Gastroesophageal sphincter (tissue), 4 donors: ENCODE results near the gene MLLT3. TPM values are rescaled to one million over a fixed set of nuclear protein-coding genes. Genes with fewer than 3 reads are reported as not detected.
A peak's percentile ranks its signal among the peaks of the same experiment; 100 is the strongest.

Experiments used
- ATAC-seq: fragments of 150-250 bp; one replicate; pipeline ENCODE4 v1.9.1; 2016; ENCODE audit warnings: mild to moderate bottlenecking, moderate library complexity
- H3K27ac ChIP-seq, 4 donors: fragments of 200-600 bp; sonication (generic) in 3 of 4; 1 replicate in 3 of 4; 2 replicates in 1 of 4; pipeline ENCODE4 v1.5.1; 2016 to 2019
- H3K27me3 ChIP-seq: fragments of 200-600 bp; sonication (generic); one replicate; pipeline ENCODE4 v1.5.1; 2019
- H3K36me3 ChIP-seq, 2 donors: fragments of 200-600 bp; sonication (generic); one replicate each; pipeline ENCODE4 v1.5.1; 2019; ENCODE audit warnings: control low read depth in 1 of 2
- H3K4me1 ChIP-seq, 3 donors: fragments of 200-600 bp; sonication (generic); 1 replicate in 2 of 3; 2 replicates in 1 of 3; pipeline ENCODE4 v1.5.1; 2016 to 2019; ENCODE audit warnings: control low read depth in 2 of 3
- H3K4me3 ChIP-seq, 2 donors: fragments of 200-600 bp; sonication (generic); one replicate each; pipeline ENCODE4 v1.5.1; 2019; ENCODE audit warnings: mild to moderate bottlenecking in 1 of 2, moderate library complexity in 1 of 2
- H3K9me3 ChIP-seq, 3 donors: fragments of 200-600 bp; sonication (generic); one replicate each; pipeline ENCODE4 v1.5.1; 2017 to 2019; ENCODE audit warnings: control low read depth in 2 of 3
- EP300 ChIP-seq: sonication (generic); formaldehyde crosslinking; IDR thresholded peaks from one replicate; pipeline ENCODE4 v1.6.1; 2017; ENCODE audit warnings: antibody characterized with exemption, mild to moderate bottlenecking
- POLR2A ChIP-seq, 2 donors: fragments of 450-650 bp; IDR thresholded peaks; one replicate each; pipeline ENCODE4 v1.6.1; 2017; ENCODE audit warnings: antibody characterized with exemption in 2 of 2, mild to moderate bottlenecking in 2 of 2, moderate library complexity in 1 of 2
- POLR2AphosphoS5 ChIP-seq: sonication (generic); formaldehyde crosslinking; IDR thresholded peaks from one replicate; pipeline ENCODE4 v1.6.1; 2017; ENCODE audit warnings: antibody characterized with exemption
- WGBS, 2 donors: methylation state at CpG; one replicate each; pipeline ENCODE4 v1.1.5; 2018; ENCODE audit warnings: low coverage in 1 of 2; 5-methylcytosine and 5-hydroxymethylcytosine counted together
- total RNA-seq, 4 donors: library from RNA; depleted of rRNA; stranded (reverse); fragments of >200 nt; gene quantifications; one replicate each; pipeline ENCODE4 v1.1.0, GENCODE V29; 2016
- TF ChIP-seq, protein P1 (sequence below), 4 experiments: fragments of 200-600 bp in 2 of 4; fragments of 450-650 bp in 2 of 4; sonication (generic) in 1 of 4; IDR thresholded peaks; one replicate each; pipeline ENCODE4 v1.5.1; 2017 to 2019; ENCODE audit warnings: antibody characterized with exemption in 4 of 4, mild to moderate bottlenecking in 2 of 4, moderate library complexity in 2 of 4

The MLLT3 gene
- total RNA-seq, 4 donors from 2014 or later, result 21.2 to 37.2 (median 29.6) TPM

DNA sequence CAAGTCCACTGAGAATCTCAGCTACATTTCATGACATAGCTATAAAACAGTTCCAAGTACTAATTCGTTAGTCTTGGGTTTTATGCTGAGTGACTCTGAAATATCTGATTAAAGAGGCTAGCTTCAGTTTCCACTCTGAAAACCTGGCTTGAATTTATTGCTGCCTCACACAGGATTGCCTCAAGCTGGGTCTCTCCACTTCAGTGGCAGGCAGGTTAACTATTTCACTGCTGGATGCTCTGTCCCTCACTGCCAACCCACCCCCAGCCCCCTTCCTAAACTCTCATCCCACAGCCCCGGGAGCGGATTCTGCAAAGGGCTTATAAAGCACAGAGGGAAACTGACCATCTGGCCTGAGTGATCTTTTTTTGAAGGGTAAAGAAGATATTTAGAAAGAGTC, 318.3 kb downstream of the MLLT3 start:
- H3K36me3 ChIP-seq, result no peaks in the 10 kb centered on the region
- WGBS, 2 donors, result 48 to 54% methylated on average over 1 to 3 of the region's 3 CpGs
- H3K27ac ChIP-seq, result no peak overlapping the region
- no peaks in the 10 kb centered on the region for H3K27me3 ChIP-seq
- TF ChIP-seq POLR2AphosphoS5 (no peak), EP300 (no peak), POLR2A (IDR thresholded peaks at IDR 0.05) (no peak)
- TF ChIP-seq, protein P1, sequence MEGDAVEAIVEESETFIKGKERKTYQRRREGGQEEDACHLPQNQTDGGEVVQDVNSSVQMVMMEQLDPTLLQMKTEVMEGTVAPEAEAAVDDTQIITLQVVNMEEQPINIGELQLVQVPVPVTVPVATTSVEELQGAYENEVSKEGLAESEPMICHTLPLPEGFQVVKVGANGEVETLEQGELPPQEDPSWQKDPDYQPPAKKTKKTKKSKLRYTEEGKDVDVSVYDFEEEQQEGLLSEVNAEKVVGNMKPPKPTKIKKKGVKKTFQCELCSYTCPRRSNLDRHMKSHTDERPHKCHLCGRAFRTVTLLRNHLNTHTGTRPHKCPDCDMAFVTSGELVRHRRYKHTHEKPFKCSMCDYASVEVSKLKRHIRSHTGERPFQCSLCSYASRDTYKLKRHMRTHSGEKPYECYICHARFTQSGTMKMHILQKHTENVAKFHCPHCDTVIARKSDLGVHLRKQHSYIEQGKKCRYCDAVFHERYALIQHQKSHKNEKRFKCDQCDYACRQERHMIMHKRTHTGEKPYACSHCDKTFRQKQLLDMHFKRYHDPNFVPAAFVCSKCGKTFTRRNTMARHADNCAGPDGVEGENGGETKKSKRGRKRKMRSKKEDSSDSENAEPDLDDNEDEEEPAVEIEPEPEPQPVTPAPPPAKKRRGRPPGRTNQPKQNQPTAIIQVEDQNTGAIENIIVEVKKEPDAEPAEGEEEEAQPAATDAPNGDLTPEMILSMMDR (IDR thresholded peaks at IDR 0.05), result no peak
- no peak overlapping the region for H3K4me3 ChIP-seq
- ATAC-seq, result no peak
- peaks cover 0 to 9% (median 0%) of the 10 kb centered on the region in 3 donors for H3K4me1 ChIP-seq
- H3K9me3 ChIP-seq, result no peaks in the 10 kb centered on the region

DNA sequence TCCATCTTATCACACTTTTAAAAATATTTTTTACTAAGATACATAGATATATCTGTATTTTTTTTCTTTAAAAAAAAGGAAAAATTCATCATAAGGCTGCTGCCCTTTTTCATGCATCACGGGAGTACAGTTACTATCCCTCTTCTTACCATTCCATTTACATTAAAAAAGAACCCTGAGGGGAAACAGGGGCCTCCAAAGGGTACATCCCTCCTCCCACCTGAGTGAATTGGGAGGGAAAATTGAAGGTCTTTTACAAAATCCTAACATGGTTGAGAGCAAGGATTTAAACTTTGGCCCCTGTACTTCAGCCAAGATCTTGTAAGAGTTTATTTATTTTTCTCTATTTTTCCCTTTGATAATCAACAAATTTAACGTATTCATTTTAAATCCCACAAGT, 319.2 kb downstream of the MLLT3 start:
- H3K9me3 ChIP-seq, result no peaks in the 10 kb centered on the region
- TF ChIP-seq EP300, result no peak
- no peak for TF ChIP-seq POLR2A (IDR thresholded peaks at IDR 0.05)
- TF ChIP-seq, protein P1 (IDR thresholded peaks at IDR 0.05), result no peak
- TF ChIP-seq POLR2AphosphoS5, result no peak

DNA sequence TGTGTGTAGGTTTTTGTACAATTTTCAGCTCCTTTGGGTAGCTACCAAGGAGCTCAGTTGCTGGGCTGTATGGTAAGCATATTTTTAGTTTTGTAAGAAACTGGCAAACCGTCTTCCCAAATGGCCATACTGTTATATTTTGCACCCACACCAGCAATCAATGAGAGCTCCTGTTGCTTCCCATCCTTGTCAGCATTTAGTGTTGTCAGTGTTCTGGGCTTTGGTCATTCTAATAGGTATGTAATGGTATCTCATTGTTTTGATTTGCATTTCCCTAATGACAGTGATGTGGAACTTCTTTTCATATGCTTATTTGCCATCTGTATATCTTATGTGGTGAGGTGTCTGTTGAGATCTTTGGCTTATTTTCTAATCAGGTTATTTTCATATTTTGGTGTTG, 320.1 kb downstream of the MLLT3 start:
- Histone ChIP-seq H3K27me3 (no peaks in the 10 kb centered on the region), H3K4me1 (peaks cover 0 to 21% (median 6%) of the 10 kb centered on the region in 3 donors), H3K9me3 (no peaks in the 10 kb centered on the region), H3K36me3 (no peaks in the 10 kb centered on the region), H3K4me3 (no peak overlapping the region), H3K27ac (no peak overlapping the region)
- WGBS, 2 donors, result 83% methylated on average over 1 of the region's 1 CpG; no CpG with 5 or more reads in 1 of the 2 donors
- no peak for TF ChIP-seq POLR2AphosphoS5
- no peak for TF ChIP-seq POLR2A (IDR thresholded peaks at IDR 0.05)
- no peak for TF ChIP-seq EP300
- TF ChIP-seq, protein P1 (IDR thresholded peaks at IDR 0.05), result no peak
- no peak for ATAC-seq

More for the DNA sequence above, 319.2 kb downstream of the MLLT3 start:
- Histone ChIP-seq H3K27me3 (no peaks in the 10 kb centered on the region), H3K4me3 (no peak overlapping the region), H3K36me3 (no peaks in the 10 kb centered on the region), H3K4me1 (peaks cover 0 to 13% (median 1%) of the 10 kb centered on the region in 3 donors), H3K27ac (no peak overlapping the region)
- 25 to 90% methylated on average over 1 to 2 of the region's 2 CpGs for WGBS, 2 donors
- ATAC-seq, result no peak

DNA sequence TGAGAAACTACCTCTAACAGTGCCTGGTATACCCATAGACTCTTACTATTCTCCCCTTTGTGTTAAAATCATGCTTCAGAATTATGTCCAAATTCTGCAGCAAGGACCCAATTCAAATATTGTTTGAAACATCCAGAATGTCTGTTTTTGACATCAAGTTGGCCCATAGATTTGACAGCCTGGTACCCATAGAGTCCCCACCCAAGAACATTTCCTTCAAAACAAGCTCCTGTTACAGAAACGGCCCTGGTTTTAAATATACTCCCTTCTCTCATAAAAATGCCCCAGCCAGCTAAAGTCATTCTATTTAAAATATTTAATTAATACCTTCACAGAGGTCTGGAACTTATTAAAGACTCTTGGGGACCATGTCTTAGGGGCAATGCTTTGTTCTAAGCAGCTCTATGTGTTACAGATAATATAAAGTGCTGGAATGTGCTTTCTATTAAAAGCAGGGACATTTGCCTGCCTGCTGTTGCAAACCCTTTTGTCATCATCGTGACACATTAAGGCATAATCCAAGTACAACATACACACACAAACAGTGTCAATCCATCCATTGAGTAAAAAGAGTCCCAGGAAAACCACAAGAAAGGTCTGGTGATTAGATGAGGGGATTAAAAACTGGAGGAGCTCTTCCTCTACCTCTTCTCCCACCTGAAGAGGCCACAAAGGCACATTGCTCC, 321.7 kb downstream of the MLLT3 start:
- Histone ChIP-seq H3K27ac (peak overlapping the region in 1 of 4 donors; percentile 23), H3K4me1 (peaks cover 0 to 28% (median 7%) of the 10 kb centered on the region in 3 donors), H3K9me3 (no peaks in the 10 kb centered on the region), H3K4me3 (no peak overlapping the region), H3K27me3 (no peaks in the 10 kb centered on the region), H3K36me3 (no peaks in the 10 kb centered on the region)
- no peak for TF ChIP-seq POLR2A (IDR thresholded peaks at IDR 0.05)
- TF ChIP-seq, protein P1 (IDR thresholded peaks at IDR 0.05), result no peak
- TF ChIP-seq EP300, result no peak
- no peak for TF ChIP-seq POLR2AphosphoS5
- ATAC-seq, result no peak
- 19 to 37% methylated on average over 2 of the region's 2 CpGs for WGBS, 2 donors

DNA sequence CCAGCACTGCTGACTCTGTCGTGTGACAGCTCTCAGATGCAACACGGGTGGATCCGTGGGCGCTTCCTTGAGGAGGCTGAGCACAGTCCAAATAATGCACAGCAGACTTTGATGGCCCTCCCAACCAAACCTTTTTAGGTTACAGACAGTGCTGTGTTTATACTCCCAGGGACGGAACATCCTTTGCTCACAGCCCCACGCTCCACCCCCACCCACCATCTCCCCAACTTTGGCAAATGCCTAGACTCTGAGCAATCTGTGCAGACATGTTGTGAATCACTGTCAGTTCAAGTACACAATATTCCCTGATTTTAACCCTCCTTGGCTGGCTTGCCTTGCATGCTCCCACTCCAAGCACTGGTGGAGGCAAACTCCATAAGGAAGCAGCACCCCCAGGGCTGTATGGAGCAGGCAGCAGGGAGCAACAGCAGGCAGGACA, 324.6 kb downstream of the MLLT3 start:
- H3K27me3 ChIP-seq, result no peaks in the 10 kb centered on the region
- no peak overlapping the region for H3K4me3 ChIP-seq
- peak overlapping the region in 3 of 4 donors; percentile 65 to 83 (median 75) for H3K27ac ChIP-seq
- no peaks in the 10 kb centered on the region for H3K9me3 ChIP-seq
- no peaks in the 10 kb centered on the region for H3K36me3 ChIP-seq
- peak; percentile 74 for ATAC-seq
- WGBS, 2 donors, result 18 to 22% methylated on average over 2 to 5 of the region's 6 CpGs
- H3K4me1 ChIP-seq, result peaks cover 0 to 32% (median 7%) of the 10 kb centered on the region in 3 donors
- TF ChIP-seq EP300 (no peak), POLR2AphosphoS5 (peak; percentile 68), POLR2A (IDR thresholded peaks at IDR 0.05) (no peak)
- TF ChIP-seq, protein P1 (IDR thresholded peaks at IDR 0.05), result no peak
